T47D (cell line): ENCODE measurements around the gene ST3GAL4.

Experiments used
- DNase-seq, 2 experiments: peaks; one replicate each; pipeline versions ENCODE4 v3.0.0 to v3.0.0-alpha.2; 2011 to 2012; ENCODE audit warnings: low read depth in 1 of 2, low spot score in 1 of 2
- JUND ChIP-seq: IDR thresholded peaks from 2 replicates; pipeline ENCODE4 v1.6.1; 2012; ENCODE audit warnings: low read depth
- in situ Hi-C: cut with HindIII; loops from 2 replicates; pipeline ENCODE4 v1.10.0; 2016; ENCODE audit warnings: low sequenced_read_pairs, low pct_unique_long_range_greater_than_20kb

The ST3GAL4 gene

GRCh38 chr11:126432065-126432461 lies 76.6 kb downstream of the ST3GAL4 start:
- TF ChIP-seq JUND, result no peak

GRCh38 chr11:126432525-126432924 lies 77.0 kb downstream of the ST3GAL4 start:
- in situ Hi-C loops, result no loop called here
- no peak for TF ChIP-seq JUND

More at GRCh38 chr11:126432065-126432461, 76.6 kb downstream of the ST3GAL4 start:
- no peak for DNase-seq
- in situ Hi-C loops, result no loop called here

GRCh38 chr11:126433244-126433846 lies 77.9 kb downstream of the ST3GAL4 start:
- TF ChIP-seq JUND, result no peak
- in situ Hi-C loops, result no loop called here

More at GRCh38 chr11:126432525-126432924, 77.0 kb downstream of the ST3GAL4 start:
- DNase-seq, result no peak

GRCh38 chr11:126433989-126434949 lies 78.8 kb downstream of the ST3GAL4 start:
- in situ Hi-C loops, result no loop called here
- TF ChIP-seq JUND, result no peak
- no peak for DNase-seq

More at GRCh38 chr11:126433244-126433846, 77.9 kb downstream of the ST3GAL4 start:
- no peak for DNase-seq

GRCh38 chr11:126434950-126435335 lies 79.5 kb downstream of the ST3GAL4 start:
- no peak for DNase-seq
- no peak for TF ChIP-seq JUND
- in situ Hi-C loops, result no loop called here

GRCh38 chr11:126436209-126436755 lies 80.8 kb downstream of the ST3GAL4 start:
- in situ Hi-C loops, result no loop called here
- no peak for DNase-seq
- TF ChIP-seq JUND, result no peak

- TF ChIP-seq JUND, result no peak
- in situ Hi-C loops, result no loop called here
- DNase-seq, result no peak
Observed at GRCh38 chr11:126437731-126438130, 82.2 kb downstream of the ST3GAL4 start.

- TF ChIP-seq JUND, result no peak
- DNase-seq, result no peak
Observed at GRCh38 chr11:126438272-126438671, 82.8 kb downstream of the ST3GAL4 start.

GRCh38 chr11:126438691-126439090 lies 83.2 kb downstream of the ST3GAL4 start:
- DNase-seq, result no peak

More at GRCh38 chr11:126438272-126438671, 82.8 kb downstream of the ST3GAL4 start:
- in situ Hi-C loops, result no loop called here

GRCh38 chr11:126440276-126440675 lies 84.8 kb downstream of the ST3GAL4 start:
- in situ Hi-C loops, result no loop called here
- no peak for DNase-seq
- TF ChIP-seq JUND, result no peak

More at GRCh38 chr11:126438691-126439090, 83.2 kb downstream of the ST3GAL4 start:
- no peak for TF ChIP-seq JUND
- in situ Hi-C loops, result no loop called here

- in situ Hi-C loops, result no loop called here
- no peak for TF ChIP-seq JUND
- DNase-seq, result peak; percentile 90 to 99
Observed at GRCh38 chr11:126440792-126441514, 85.5 kb downstream of the ST3GAL4 start.

- no peak for DNase-seq
- in situ Hi-C loops, result no loop called here
- TF ChIP-seq JUND, result no peak
Observed at GRCh38 chr11:126443120-126443519, 87.6 kb downstream of the ST3GAL4 start.

GRCh38 chr11:126444072-126444471 lies 88.6 kb downstream of the ST3GAL4 start:
- TF ChIP-seq JUND, result no peak
- DNase-seq, result no peak
- in situ Hi-C loops, result no loop called here
